LNCAP (cell line): ENCODE data around the gene OR5M3.

Experiments
- CTCF ChIP-seq: fragments of 450-650 bp; IDR thresholded peaks from 2 replicates; pipeline ENCODE4 v1.5.1; 2017; ENCODE audit warnings: mild to moderate bottlenecking

Gene OR5M3

GRCh38 chr11:56474729-56475235 is 1.6 kb upstream of the OR5M3 start:
- no peak for TF ChIP-seq CTCF

- TF ChIP-seq CTCF, result no peak
These were observed 16.1 kb downstream of the OR5M3 start for GRCh38 chr11:56457076-56457475.

GRCh38 chr11:56453521-56453920 is 19.6 kb downstream of the OR5M3 start:
- no peak for TF ChIP-seq CTCF
